DMS53 treated with DMSO at 0.1 percent for 48 hours (cell line): ENCODE results near the gene TPP1.

Experiments used
- DNase-seq: peaks from one replicate; lab custom pipeline; 2025; ENCODE audit not compliant: unreplicated experiment; lab: John Stamatoyannopoulos, UW

Gene TPP1

GRCh38 chr11:6629573-6629891, 10.3 kb upstream of the TPP1 start:
- no peak for DNase-seq

- DNase-seq, result no peak
Measured at GRCh38 chr11:6628526-6628925, 9.3 kb upstream of the TPP1 start.

- no peak for DNase-seq
Measured at GRCh38 chr11:6627762-6628241, 8.6 kb upstream of the TPP1 start.

GRCh38 chr11:6626971-6627761, 7.9 kb upstream of the TPP1 start:
- no peak for DNase-seq

- no peak for DNase-seq
Measured at GRCh38 chr11:6625832-6626420, 6.7 kb upstream of the TPP1 start.

GRCh38 chr11:6625156-6625831, 6.1 kb upstream of the TPP1 start:
- no peak for DNase-seq

GRCh38 chr11:6623391-6624363, 4.5 kb upstream of the TPP1 start:
- no peak for DNase-seq

GRCh38 chr11:6622261-6623171, 3.3 kb upstream of the TPP1 start:
- DNase-seq, result peak; percentile 84

GRCh38 chr11:6621711-6622211, 2.5 kb upstream of the TPP1 start:
- DNase-seq, result no peak

GRCh38 chr11:6620636-6621035, 1.4 kb upstream of the TPP1 start:
- no peak for DNase-seq

- no peak for DNase-seq
Measured at GRCh38 chr11:6618117-6619003, 862 bp downstream of the TPP1 start.

- no peak for DNase-seq
Measured at GRCh38 chr11:6617315-6617781, 1.9 kb downstream of the TPP1 start.

GRCh38 chr11:6616596-6617250, 2.5 kb downstream of the TPP1 start:
- no peak for DNase-seq

GRCh38 chr11:6615882-6616585, 3.2 kb downstream of the TPP1 start:
- DNase-seq, result no peak

- no peak for DNase-seq
Measured at GRCh38 chr11:6615046-6615445, 4.2 kb downstream of the TPP1 start.

- no peak for DNase-seq
Measured at GRCh38 chr11:6614446-6614845, 4.8 kb downstream of the TPP1 start.

- no peak for DNase-seq
Measured at GRCh38 chr11:6613496-6613895, 5.7 kb downstream of the TPP1 start.
